Lung (tissue), 12 donors: ENCODE data around the gene OVCH1. TPM values are rescaled to one million over a fixed set of nuclear protein-coding genes. Genes with fewer than 3 reads are reported as not detected.
"Not testable (repeated sequence)": the region's sequence is repeated elsewhere in the genome, so short reads cannot be mapped to it uniquely, and the experiment has no call there.

Experiments
- ATAC-seq: fragments of 200-7000 bp; cut with Tn5 transposase; one replicate; pipeline ENCODE4 v1.9.1; 2020; ENCODE audit warnings: moderate number of reproducible peaks; ENCODE audit not compliant: insufficient read depth, low FRiP score
- DNase-seq, 3 donors: peaks; one replicate each; pipeline ENCODE4 v3.0.0-alpha.2; 2013 to 2017
- H3K27ac ChIP-seq, 2 donors: one replicate each; pipeline ENCODE4 v1.5.1; 2013; ENCODE audit warnings: mild to moderate bottlenecking in 2 of 2, moderate library complexity in 2 of 2, control low read depth in 1 of 2, inconsistent platforms in 1 of 2, low read depth in 1 of 2, low read length in 1 of 2
- H3K27me3 ChIP-seq, 3 donors: one replicate each; pipeline ENCODE4 v1.5.1; 2013; ENCODE audit warnings: low read length in 2 of 3; ENCODE audit not compliant: control insufficient read depth in 3 of 3, insufficient read depth in 3 of 3
- H3K36me3 ChIP-seq, 4 donors: one replicate each; pipeline ENCODE4 v1.5.1; 2013; ENCODE audit warnings: low read length in 4 of 4, mild to moderate bottlenecking in 1 of 4, moderate library complexity in 1 of 4; ENCODE audit not compliant: control insufficient read depth in 4 of 4, insufficient read depth in 4 of 4
- H3K4me1 ChIP-seq, 5 donors: one replicate each; pipeline ENCODE4 v1.5.1; 2013; ENCODE audit warnings: low read length in 5 of 5, mild to moderate bottlenecking in 2 of 5, moderate library complexity in 1 of 5; ENCODE audit not compliant: control insufficient read depth in 5 of 5, insufficient read depth in 5 of 5
- H3K4me3 ChIP-seq: one replicate; pipeline ENCODE4 v1.5.1; 2013; ENCODE audit warnings: mild to moderate bottlenecking, control low read depth, moderate library complexity
- H3K9ac ChIP-seq, 2 donors: one replicate each; pipeline ENCODE4 v1.5.1; 2013; ENCODE audit warnings: low read length in 2 of 2, control low read depth in 1 of 2; ENCODE audit not compliant: insufficient read depth in 1 of 2
- H3K9me3 ChIP-seq, 4 donors: one replicate each; pipeline ENCODE4 v1.5.1; 2013; ENCODE audit warnings: low read length in 3 of 4, mild to moderate bottlenecking in 1 of 4, moderate library complexity in 1 of 4; ENCODE audit not compliant: control insufficient read depth in 4 of 4, insufficient read depth in 3 of 4
- WGBS, 2 donors: extraction: QIAGEN DNeasy Blood & Tissue Kit; methylation state at CpG; one replicate each; pipeline ENCODE4 v1.1.7; 2013; 5-methylcytosine and 5-hydroxymethylcytosine counted together
- polyA plus RNA-seq, 2 donors: library from polyadenylated mRNA; stranded (reverse); fragments of 200-250 nt; gene quantifications; one replicate each; pipeline ENCODE4 v1.2.1, GENCODE V29; 2013
- total RNA-seq, 2 donors: library from RNA; depleted of rRNA in 1 of 2; stranded (reverse); fragments of >200 nt in 1 of 2; gene quantifications; one replicate each; pipeline ENCODE4 v1.2.1, GENCODE V29; 2014 to 2021
- TF ChIP-seq, protein P1 (sequence below): IDR thresholded peaks from 2 replicates; pipeline ENCODE4 v1.5.1; 2012; ENCODE audit warnings: mild to moderate bottlenecking; ENCODE audit errors: control extremely low read depth, extremely low read depth
- donor health status: control.
- donor health status: control.
- donor health status: Bipolar disorder and iron deficiency.
- donor health status: healthy.
- donor health status: DM: yes; HTN: yes; CAD: no.

The OVCH1 gene
- total and polyA plus RNA-seq, 4 donors = 0.17 to 1.6 (median 0.69) TPM; not detected in 1

DNA sequence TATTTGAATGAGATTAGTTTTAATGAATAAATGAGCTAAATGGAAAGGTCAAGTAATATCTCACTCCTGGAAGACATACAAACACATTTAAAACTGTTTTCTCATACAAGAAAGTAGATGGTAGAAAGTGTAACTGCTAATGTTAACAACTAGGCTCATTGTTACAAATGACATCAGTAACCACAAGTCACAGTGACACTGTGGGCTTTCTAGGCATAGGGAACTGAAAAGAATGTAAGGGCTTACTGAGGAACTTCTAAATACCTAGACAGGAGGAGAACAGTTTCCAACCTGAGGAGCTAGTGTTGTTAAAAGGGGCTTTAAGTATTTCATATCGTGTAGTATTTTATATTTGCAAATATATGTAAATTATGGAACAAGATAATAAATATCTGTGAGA lies 99.0 kb downstream of the OVCH1 start:
- Histone ChIP-seq H3K27me3 (no peaks in the 10 kb centered on the region), H3K4me1 (no peaks in the 10 kb centered on the region), H3K36me3 (no peaks in the 10 kb centered on the region), H3K9ac (no peak overlapping the region), H3K27ac (no peak overlapping the region), H3K4me3 (no peak overlapping the region), H3K9me3 (no peaks in the 10 kb centered on the region)
- TF ChIP-seq, protein P1, sequence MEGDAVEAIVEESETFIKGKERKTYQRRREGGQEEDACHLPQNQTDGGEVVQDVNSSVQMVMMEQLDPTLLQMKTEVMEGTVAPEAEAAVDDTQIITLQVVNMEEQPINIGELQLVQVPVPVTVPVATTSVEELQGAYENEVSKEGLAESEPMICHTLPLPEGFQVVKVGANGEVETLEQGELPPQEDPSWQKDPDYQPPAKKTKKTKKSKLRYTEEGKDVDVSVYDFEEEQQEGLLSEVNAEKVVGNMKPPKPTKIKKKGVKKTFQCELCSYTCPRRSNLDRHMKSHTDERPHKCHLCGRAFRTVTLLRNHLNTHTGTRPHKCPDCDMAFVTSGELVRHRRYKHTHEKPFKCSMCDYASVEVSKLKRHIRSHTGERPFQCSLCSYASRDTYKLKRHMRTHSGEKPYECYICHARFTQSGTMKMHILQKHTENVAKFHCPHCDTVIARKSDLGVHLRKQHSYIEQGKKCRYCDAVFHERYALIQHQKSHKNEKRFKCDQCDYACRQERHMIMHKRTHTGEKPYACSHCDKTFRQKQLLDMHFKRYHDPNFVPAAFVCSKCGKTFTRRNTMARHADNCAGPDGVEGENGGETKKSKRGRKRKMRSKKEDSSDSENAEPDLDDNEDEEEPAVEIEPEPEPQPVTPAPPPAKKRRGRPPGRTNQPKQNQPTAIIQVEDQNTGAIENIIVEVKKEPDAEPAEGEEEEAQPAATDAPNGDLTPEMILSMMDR = no peak
- DNase-seq (no peak), ATAC-seq (no peak)
- WGBS, 2 donors = 98 to 100% methylated on average over 1 of the region's 1 CpG

DNA sequence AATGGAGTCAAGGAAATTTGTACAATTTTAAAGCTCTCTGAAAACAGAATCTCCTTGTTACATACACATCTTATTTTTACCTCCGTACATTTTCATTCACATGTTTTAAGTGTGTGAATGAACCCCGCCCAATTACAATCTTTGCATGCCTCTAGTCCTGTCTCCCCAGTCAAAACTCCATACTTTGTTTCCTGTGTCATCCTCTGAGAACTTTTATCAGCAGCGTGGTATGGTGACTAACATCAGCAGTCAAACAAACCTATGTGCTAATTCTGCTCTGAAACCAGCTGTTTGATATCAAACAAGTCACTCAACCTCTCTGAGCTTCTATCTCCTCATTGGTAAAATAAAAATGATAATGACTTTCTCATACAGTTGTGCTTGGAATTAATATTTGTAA lies 100.7 kb downstream of the OVCH1 start:
- Histone ChIP-seq H3K9ac (no peak overlapping the region), H3K4me3 (no peak overlapping the region), H3K4me1 (no peaks in the 10 kb centered on the region), H3K9me3 (no peaks in the 10 kb centered on the region), H3K27me3 (no peaks in the 10 kb centered on the region), H3K36me3 (no peaks in the 10 kb centered on the region), H3K27ac (no peak overlapping the region)
- ATAC-seq (no peak), DNase-seq (no peak)
- TF ChIP-seq, protein P1 = no peak
- 79 to 83% methylated on average over 3 of the region's 3 CpGs for whole genome bisulfite sequencing, 2 donors

DNA sequence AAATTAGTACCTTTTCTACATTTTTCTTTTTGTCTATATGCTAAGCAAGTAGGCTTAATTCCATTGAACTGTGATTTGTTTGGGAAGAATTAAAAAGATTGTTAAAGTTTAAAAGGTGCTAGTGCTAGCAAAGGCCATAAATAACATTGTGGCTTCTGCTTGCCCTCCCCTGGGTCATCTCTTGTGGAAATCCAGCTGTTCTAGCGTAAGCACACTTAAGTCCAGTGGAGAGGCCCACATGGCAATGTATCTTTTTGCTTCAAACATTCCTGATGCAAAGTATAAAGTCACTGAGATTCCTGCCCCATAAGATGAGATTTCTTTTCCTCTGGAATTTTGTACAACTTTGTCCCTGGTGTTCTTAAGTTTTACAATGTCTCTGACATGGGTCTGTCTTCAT lies 102.1 kb downstream of the OVCH1 start:
- H3K36me3 ChIP-seq = no peaks in the 10 kb centered on the region
- no peaks in the 10 kb centered on the region for H3K9me3 ChIP-seq
- no peak overlapping the region for H3K27ac ChIP-seq
- TF ChIP-seq, protein P1 = no peak
- no peaks in the 10 kb centered on the region for H3K27me3 ChIP-seq
- H3K4me3 ChIP-seq = no peak overlapping the region
- no peaks in the 10 kb centered on the region for H3K4me1 ChIP-seq
- H3K9ac ChIP-seq = no peak overlapping the region
- no peak for DNase-seq
- ATAC-seq = no peak
- WGBS, 2 donors = 82 to 88% methylated on average over 1 of the region's 1 CpG

DNA sequence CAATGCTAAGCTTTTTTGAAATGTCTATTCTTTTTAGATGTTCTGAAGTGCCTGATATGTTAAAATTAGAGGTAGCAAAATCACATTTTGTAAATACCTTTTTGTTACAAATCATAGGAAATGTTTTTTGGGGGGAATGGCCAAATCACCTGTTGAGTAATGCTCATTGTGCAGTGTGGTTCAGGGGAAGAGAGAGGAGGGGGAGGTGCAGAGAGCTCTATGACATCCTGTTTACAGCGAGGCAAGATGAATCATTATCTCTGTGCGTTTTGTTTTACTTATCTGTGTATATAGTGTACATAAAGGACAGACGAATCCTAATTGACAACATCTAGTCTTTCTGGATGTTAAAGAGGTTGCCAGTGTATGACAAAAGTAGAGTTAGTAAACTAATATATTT lies 107.1 kb downstream of the OVCH1 start:
- not testable (repeated sequence) for H3K27me3 ChIP-seq, DNase-seq, H3K36me3 ChIP-seq, H3K4me3 ChIP-seq, H3K9me3 ChIP-seq, H3K9ac ChIP-seq, H3K27ac ChIP-seq, ATAC-seq, H3K4me1 ChIP-seq
- 33 to 38% methylated on average over 3 of the region's 3 CpGs for WGBS, 2 donors
